CD4-positive, alpha-beta T cell treated with Interleukin-15 for 4 hours (primary cell): ENCODE results near the gene SYNE2.
A peak's percentile ranks its signal among the peaks of the same experiment; 100 is the strongest.
"Not testable (repeated sequence)": the region's sequence is repeated elsewhere in the genome, so short reads cannot be mapped to it uniquely, and the experiment has no call there.

Experiments
- DNase-seq: peaks from one replicate; pipeline ENCODE4 v3.0.0-alpha.2; 2020; ENCODE audit warnings: low spot score

SYNE2 gene

DNA sequence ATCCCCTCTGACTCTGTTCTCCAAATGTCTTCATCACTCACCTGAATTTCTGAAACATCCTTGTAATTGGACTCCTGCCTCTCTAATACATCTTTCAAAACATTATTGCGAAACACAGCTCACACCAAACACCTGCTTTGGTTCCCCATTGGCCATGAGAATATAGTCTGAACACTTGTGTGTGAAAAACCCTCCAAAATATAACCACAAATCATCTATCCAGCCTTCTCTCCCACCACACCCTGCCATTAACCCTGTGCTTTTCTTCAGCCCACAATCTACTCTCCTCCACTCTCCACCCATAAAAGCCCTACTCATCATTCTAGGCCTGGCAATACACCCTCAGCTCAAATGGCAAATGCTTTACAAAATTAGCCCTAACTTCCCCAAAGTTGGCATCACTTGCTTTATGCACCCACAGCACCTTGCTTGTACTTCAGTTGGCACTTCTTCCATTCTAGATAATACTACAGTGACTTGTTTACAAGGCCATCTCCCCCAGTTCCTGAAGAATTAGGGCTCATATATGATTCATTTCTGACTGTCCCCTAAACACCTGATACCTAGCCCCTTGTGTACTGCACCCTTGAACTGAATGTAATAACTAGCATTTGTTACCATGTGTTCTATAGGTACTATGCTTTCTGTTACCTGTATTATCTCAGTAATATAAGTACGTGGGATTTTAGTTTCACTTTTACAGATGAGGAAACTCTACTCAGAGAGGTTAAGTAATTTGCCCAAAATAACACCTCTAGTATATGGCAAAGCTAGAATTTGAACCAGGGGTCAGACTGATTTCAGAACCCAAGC, 17.3 kb downstream of the SYNE2 start:
- DNase-seq, result not testable (repeated sequence)

DNA sequence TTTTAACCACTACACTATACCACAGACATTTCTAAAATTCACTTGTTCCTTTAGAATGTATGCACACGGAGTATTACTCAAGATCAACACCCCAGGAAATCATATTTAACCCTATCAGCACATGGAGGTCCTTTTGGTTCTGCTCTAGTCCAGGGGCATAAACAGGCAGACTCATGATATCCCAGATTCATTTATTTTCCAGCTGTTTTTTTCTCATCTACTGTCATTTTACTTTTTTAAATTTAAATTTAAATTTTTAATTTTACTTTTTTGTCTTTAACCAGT, 17.9 kb downstream of the SYNE2 start:
- DNase-seq, result not testable (repeated sequence)

DNA sequence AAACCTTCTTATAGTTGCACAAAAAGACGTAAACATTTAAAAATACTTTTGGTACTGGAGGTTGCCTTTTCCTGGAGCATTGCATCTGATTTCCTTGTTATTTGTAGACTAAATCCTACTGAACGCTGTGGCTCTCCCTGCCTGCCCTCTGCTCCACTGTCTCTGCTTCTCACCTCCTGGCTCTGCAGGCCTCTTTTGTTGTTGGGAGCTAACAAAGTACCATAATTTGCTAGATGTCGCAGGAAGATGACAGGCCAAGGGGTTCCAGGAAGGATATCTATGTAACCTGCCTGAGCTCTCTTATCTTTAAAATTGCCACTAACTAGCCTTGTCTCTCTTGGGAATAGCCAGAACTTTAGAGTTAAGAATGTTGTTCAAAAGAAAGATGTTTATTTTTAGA, 21.4 kb downstream of the SYNE2 start:
- DNase-seq, result no peak

GRCh38 chr14:63875311-63875710, 22.5 kb downstream of the SYNE2 start:
- DNase-seq, result no peak

DNA sequence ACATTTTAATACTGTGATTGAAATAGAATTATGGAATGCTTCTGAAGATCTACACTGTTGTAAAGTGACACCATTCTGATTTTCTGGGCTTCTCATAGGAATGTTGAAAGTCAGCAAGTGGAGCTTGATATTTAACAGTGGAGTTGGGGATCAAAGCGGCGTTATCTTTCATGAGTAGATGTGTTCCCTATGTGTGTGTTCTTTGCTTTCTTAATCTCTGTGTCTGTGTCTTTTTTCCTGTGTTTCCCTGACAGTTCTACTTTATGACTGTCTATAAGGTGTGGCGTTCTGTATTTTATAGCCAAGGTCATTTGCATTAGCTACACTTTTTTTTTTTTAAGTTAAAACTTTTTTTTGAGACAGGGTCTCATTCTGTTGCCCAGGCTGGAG, 24.7 kb downstream of the SYNE2 start:
- DNase-seq, result no peak

- no peak for DNase-seq
Observed at GRCh38 chr14:63878052-63878451, 25.2 kb downstream of the SYNE2 start.

GRCh38 chr14:63878792-63879191, 26.0 kb downstream of the SYNE2 start:
- no peak for DNase-seq

DNA sequence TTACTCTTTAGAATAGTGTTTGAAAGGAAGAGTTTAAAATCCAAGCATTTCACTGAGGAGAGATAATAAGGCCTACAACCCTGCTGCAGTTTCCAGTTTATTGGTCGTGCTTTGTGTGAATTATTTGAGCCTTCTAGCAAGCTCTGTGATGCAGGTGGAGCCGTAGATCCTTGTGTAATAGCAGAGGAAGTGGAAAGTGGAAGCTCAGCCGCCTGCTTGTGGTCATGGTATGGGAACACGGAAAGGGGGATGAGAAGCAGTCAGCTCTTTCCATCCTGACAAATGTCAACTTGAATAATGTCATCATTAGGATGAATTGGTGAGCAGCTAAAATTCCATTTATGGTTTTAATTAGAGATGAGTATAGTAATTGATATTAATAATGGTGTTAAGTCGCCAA, 29.1 kb downstream of the SYNE2 start:
- no peak for DNase-seq

DNA sequence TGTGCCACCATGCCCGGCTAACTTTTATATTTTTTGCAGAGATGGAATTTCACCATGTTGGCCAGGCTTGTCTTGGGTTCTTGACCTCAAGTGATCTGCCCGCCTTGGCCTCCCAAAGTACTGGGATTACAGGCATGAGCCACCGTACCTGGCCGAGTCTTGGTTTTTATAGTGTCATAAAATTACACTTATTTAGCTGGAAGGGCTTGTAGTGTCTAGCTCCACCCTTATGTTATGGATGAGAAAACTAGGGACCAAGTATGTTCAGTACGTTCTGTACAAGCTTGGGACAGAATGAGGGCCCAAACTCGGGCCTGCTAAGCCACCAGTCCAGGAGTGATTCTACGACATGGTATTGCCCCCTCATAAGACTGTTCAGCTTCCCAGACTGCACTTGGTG, 35.1 kb downstream of the SYNE2 start:
- DNase-seq, result no peak

GRCh38 chr14:63890553-63890952, 37.7 kb downstream of the SYNE2 start:
- no peak for DNase-seq

GRCh38 chr14:63891148-63891975, 38.6 kb downstream of the SYNE2 start:
- no peak for DNase-seq

DNA sequence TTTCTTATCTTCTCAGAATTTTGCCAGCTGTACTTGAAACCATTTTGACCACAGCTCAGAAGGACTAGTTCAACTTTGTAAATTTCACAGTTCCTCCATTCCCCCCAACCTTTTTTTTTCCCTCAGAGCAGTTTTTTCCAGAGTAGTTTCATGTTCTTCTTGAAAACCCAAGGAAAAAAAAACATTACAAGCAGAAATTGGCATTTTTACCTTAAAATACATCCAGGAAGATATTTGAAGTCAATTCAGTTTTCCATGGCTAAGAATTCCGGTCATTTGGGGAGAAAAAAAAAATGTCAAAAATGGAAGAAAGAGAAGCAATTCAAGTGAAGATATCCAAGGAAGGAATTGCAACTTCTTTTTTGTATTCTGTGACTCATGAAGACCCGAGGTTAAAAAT, 39.5 kb downstream of the SYNE2 start:
- no peak for DNase-seq

DNA sequence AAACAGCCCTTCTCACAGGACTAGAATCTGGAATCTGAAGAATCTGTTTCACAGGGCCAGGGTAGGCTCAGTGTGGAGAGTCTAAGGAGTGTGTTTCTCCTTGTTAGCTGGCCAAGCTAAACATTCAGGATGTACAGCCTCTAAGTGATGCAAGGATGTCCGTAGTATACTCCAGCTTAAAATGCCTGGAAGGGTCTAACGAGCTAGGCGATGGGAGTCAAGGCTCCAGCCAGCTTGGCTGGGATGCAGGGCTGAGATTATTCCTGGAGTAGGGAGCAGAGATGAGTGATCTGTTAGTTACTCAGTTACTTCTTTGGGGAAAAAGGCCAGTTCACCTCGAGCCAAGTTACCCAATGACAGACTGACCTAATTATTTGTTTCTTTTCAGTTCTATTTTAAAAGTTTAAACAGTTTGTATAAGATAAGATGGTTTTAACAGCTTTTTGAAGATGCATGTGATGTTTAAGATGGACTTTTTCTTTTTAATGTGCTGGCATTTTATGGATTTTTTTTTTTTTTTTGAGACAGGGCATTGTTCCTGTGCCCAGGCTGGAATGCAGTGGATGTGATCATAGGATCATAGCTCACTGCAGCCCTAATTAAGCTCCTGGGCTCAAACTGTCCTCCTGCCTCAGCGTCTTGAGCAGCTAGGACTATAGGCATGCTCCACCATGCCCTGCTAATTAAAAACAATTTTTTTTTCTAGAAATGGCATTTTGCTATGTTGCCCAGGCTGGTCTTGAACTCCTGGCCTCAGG, 41.1 kb downstream of the SYNE2 start:
- no peak for DNase-seq

DNA sequence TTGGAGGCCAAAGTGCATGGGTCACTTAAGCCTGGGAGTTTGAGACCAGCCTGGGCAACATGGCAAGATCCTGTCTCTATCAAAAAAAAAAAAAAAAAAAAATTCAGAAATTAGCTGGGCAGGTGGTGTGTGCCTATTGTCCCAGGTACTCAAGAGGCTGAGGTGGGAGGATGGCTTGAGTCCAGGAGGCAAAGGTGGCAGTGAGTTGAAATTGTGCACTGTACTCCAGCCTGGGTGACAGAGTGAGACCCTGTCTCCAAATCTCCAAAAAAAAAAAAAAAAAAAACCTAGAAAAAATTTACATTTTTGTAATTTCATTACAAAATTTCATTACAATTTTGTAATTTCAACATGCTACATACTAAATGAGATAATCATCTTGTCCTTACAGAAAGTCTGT, 42.7 kb downstream of the SYNE2 start:
- DNase-seq, result no peak

- DNase-seq, result no peak
Observed at GRCh38 chr14:63896278-63896720, 43.5 kb downstream of the SYNE2 start.

DNA sequence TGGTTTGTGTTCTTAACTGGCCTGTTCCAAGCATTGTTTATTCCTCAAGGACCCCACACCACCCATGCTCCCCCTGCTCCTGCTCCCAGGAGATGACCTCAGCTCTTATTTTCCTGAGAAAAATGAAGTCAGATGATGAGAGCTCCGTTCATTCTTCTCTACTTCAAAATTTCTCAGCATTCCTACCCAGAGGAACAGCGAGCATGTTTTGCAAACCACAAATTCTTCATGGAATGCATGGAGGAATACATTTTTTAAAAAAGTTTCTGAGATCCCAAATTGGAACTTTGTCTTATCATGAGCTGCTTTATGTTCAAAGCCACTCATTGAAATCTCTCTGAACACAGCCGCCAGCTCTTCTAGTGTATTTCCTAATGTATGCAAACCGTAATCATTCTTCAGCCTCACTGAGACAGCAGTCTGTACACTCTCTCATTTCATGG, 44.9 kb downstream of the SYNE2 start:
- no peak for DNase-seq

GRCh38 chr14:63899953-63900352, 47.1 kb downstream of the SYNE2 start:
- DNase-seq, result peak; percentile 22

- no peak for DNase-seq
Observed at GRCh38 chr14:63901434-63902085, 48.8 kb downstream of the SYNE2 start.

DNA sequence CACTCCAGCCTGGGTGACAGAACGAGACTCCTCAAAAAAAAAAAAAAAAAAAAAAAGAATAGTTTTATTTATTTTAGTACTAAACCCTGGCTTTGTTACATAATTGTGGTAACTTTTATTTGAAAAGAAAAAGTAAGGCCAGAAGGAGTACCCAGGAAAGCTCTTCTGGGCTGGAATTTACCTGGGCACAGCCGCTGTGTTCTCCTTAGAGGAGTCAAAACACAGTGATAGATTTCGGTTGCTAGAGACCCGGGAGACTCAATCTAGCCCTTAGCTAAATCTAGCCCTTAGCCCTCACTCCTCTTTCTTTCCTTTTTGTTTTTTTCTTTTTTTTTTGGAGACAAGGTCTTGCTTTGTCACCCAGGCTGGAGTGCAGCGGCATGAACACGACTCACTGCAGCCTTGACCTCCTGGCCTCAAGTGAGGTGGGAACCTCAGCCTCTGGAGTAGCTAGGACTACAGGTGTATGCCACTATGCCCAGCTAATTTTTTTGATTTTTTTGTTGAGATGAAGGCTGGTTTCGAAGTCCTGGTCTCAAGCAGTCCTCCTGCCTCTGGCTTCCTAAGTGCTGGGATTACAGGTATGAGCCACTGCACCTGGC, 49.7 kb downstream of the SYNE2 start:
- no peak for DNase-seq

- DNase-seq, result no peak
Observed at GRCh38 chr14:63904724-63905123, 51.9 kb downstream of the SYNE2 start.

GRCh38 chr14:63905370-63905769, 52.6 kb downstream of the SYNE2 start:
- DNase-seq, result no peak
